ENCODE data around the gene FAM177B.

FAM177B gene

DNA sequence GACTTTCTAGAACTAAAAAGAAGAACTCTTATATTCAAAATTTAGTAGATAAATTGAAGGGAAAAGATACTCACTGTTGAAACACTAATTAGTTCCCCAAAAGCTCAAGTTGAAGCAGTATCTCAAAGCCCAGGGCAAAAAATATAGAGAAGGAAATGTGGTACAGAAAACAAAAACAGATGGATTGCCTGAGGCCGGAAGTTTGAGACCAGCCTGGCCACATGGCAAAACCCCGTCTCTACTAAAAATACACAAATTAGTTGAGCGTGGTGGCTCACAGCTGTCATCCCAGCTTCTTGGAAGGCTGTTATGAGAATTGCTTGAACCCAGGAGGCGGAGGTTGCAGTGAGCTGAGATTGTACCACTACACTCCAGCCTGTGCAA, 36.0 kb downstream of the FAM177B start:
- H3K4me2 ChIP-seq: no peak overlapping the region
- no peak overlapping the region for H2AFZ ChIP-seq (ENCODE audit: low read depth)
- TF ChIP-seq, protein P1, sequence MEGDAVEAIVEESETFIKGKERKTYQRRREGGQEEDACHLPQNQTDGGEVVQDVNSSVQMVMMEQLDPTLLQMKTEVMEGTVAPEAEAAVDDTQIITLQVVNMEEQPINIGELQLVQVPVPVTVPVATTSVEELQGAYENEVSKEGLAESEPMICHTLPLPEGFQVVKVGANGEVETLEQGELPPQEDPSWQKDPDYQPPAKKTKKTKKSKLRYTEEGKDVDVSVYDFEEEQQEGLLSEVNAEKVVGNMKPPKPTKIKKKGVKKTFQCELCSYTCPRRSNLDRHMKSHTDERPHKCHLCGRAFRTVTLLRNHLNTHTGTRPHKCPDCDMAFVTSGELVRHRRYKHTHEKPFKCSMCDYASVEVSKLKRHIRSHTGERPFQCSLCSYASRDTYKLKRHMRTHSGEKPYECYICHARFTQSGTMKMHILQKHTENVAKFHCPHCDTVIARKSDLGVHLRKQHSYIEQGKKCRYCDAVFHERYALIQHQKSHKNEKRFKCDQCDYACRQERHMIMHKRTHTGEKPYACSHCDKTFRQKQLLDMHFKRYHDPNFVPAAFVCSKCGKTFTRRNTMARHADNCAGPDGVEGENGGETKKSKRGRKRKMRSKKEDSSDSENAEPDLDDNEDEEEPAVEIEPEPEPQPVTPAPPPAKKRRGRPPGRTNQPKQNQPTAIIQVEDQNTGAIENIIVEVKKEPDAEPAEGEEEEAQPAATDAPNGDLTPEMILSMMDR (conservative IDR thresholded peaks at IDR 0.05; ENCODE audit: low read depth, low read length): no peak

DNA sequence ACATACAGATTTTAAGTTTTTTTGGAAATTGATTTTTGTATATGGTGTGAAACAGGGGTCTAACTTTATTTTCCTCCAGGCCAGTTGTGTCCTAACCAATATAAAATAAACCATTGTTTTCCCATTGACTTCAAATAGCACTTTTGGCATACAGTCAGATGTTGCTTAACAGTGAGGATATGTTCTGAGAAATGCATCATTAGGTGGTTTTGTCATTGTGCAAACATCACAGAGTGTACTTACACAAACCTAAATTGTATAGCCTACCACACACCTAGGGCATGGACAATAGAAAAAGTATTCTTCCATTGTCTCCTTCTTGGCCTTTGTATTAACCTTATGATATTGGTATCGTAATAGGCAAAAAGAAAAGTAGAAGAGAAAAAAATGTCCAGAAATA, 40.5 kb downstream of the FAM177B start:
- Histone ChIP-seq H3K27ac (no peak overlapping the region), H3K4me3 (IDR thresholded peaks at IDR 0.05; ENCODE audit: insufficient read depth, low read depth, low read length) (no peak overlapping the region), H3K4me2 (no peak overlapping the region), H3K4me1 (ENCODE audit: low read depth, poor library complexity, severe bottlenecking) (no peaks in the 10 kb centered on the region), H3K79me2 (ENCODE audit: insufficient read depth, low read depth) (no peaks in the 10 kb centered on the region), H2AFZ (ENCODE audit: low read depth) (no peak overlapping the region), H3K9ac (no peak overlapping the region), H4K20me1 (ENCODE audit: insufficient read depth) (no peaks in the 10 kb centered on the region), H3K27me3 (ENCODE audit: insufficient read depth, low read depth) (no peaks in the 10 kb centered on the region), H3K36me3 (ENCODE audit: insufficient read depth) (no peaks in the 10 kb centered on the region)
- TF ChIP-seq, protein P1 (conservative IDR thresholded peaks at IDR 0.05; ENCODE audit: low read depth, low read length): no peak

More for the DNA sequence above, 36.0 kb downstream of the FAM177B start:
- Histone ChIP-seq H3K4me3 (IDR thresholded peaks at IDR 0.05; ENCODE audit: insufficient read depth, low read depth, low read length) (no peak overlapping the region), H3K79me2 (ENCODE audit: insufficient read depth, low read depth) (no peaks in the 10 kb centered on the region), H3K27ac (no peak overlapping the region), H3K4me1 (ENCODE audit: low read depth, poor library complexity, severe bottlenecking) (no peaks in the 10 kb centered on the region), H4K20me1 (ENCODE audit: insufficient read depth) (no peaks in the 10 kb centered on the region), H3K27me3 (ENCODE audit: insufficient read depth, low read depth) (no peaks in the 10 kb centered on the region), H3K36me3 (ENCODE audit: insufficient read depth) (no peaks in the 10 kb centered on the region), H3K9ac (no peak overlapping the region)

DNA sequence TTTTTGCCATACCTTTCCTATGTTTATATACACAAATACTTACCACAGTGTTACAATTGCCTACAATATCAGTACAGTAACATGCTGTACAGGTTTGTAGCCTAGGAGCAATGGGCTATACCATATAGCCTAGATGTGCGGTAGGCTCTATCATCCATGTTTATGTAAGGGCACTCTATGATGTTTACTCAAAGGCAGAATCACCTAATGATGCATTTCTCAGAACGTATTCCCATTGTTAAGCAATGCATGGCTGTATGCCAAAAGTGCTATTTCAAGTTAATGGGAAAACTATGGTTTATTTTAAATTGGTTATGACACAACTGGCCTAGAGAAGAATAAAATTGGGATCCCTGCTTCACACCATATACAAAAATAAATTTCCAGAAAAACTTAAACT, 41.0 kb downstream of the FAM177B start:
- Histone ChIP-seq H3K4me2 (no peak overlapping the region), H2AFZ (ENCODE audit: low read depth) (no peak overlapping the region), H3K36me3 (ENCODE audit: insufficient read depth) (no peaks in the 10 kb centered on the region), H4K20me1 (ENCODE audit: insufficient read depth) (no peaks in the 10 kb centered on the region), H3K79me2 (ENCODE audit: insufficient read depth, low read depth) (no peaks in the 10 kb centered on the region), H3K9ac (no peak overlapping the region), H3K4me3 (IDR thresholded peaks at IDR 0.05; ENCODE audit: insufficient read depth, low read depth, low read length) (no peak overlapping the region), H3K27me3 (ENCODE audit: insufficient read depth, low read depth) (no peaks in the 10 kb centered on the region), H3K27ac (no peak overlapping the region), H3K4me1 (ENCODE audit: low read depth, poor library complexity, severe bottlenecking) (no peaks in the 10 kb centered on the region)
- TF ChIP-seq, protein P1 (conservative IDR thresholded peaks at IDR 0.05; ENCODE audit: low read depth, low read length): no peak

DNA sequence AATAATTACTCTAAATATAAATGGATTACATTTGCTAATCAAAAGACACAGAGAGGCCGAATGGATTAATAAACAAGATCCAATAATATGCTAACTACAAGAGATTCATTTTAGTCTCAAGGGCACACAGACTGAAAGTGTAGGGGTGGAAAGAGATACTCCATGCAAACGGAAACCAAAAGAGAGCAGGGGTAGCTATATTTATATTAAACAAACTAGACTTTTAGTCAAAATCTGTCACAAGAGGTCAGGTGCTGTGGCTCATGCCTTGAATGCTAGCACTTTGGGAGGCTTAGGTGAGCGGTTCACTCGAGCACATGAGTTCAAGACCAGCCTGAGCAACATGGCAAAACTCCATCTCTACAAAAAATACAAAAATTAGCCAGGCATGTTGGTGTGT, 44.2 kb downstream of the FAM177B start:
- no peak overlapping the region for H3K27ac ChIP-seq
- H2AFZ ChIP-seq (ENCODE audit: low read depth): no peak overlapping the region

More for the DNA sequence above, 44.2 kb downstream of the FAM177B start:
- no peak overlapping the region for H3K4me3 ChIP-seq (IDR thresholded peaks at IDR 0.05; ENCODE audit: insufficient read depth, low read depth, low read length)
- no peaks in the 10 kb centered on the region for H3K79me2 ChIP-seq (ENCODE audit: insufficient read depth, low read depth)
- H3K4me1 ChIP-seq (ENCODE audit: low read depth, poor library complexity, severe bottlenecking): no peaks in the 10 kb centered on the region
- TF ChIP-seq, protein P1 (conservative IDR thresholded peaks at IDR 0.05; ENCODE audit: low read depth, low read length): no peak
- no peaks in the 10 kb centered on the region for H3K36me3 ChIP-seq (ENCODE audit: insufficient read depth)
- no peak overlapping the region for H3K4me2 ChIP-seq
- H3K9ac ChIP-seq: no peak overlapping the region
- no peaks in the 10 kb centered on the region for H4K20me1 ChIP-seq (ENCODE audit: insufficient read depth)
- H3K27me3 ChIP-seq (ENCODE audit: insufficient read depth, low read depth): no peaks in the 10 kb centered on the region
